ENCODE results near the gene TTC1.

TTC1 gene

DNA sequence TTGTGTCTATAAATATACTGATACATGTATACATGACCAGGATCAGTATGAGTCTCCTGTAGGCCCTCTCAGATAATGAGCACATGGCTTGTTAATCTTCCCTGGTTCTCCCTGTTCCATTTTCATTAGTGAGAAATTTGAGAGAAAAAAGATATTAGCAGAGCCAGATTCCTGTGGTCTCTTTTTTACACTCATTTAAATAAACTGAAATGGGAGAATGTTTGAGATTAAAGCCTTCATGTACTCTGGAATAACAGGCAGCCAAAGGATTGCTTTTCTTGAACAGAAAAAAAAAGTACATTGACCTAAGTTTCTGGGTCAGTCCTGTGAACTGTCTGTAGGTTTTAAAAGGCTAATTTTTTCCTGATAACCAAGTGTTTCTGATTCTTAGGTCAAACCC, 66.1 kb downstream of the TTC1 start:
- TF ChIP-seq, protein P1, sequence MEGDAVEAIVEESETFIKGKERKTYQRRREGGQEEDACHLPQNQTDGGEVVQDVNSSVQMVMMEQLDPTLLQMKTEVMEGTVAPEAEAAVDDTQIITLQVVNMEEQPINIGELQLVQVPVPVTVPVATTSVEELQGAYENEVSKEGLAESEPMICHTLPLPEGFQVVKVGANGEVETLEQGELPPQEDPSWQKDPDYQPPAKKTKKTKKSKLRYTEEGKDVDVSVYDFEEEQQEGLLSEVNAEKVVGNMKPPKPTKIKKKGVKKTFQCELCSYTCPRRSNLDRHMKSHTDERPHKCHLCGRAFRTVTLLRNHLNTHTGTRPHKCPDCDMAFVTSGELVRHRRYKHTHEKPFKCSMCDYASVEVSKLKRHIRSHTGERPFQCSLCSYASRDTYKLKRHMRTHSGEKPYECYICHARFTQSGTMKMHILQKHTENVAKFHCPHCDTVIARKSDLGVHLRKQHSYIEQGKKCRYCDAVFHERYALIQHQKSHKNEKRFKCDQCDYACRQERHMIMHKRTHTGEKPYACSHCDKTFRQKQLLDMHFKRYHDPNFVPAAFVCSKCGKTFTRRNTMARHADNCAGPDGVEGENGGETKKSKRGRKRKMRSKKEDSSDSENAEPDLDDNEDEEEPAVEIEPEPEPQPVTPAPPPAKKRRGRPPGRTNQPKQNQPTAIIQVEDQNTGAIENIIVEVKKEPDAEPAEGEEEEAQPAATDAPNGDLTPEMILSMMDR (conservative IDR thresholded peaks at IDR 0.05; ENCODE audit: low read length) = no peak
- no peak overlapping the region for H3K4me3 ChIP-seq (ENCODE audit: low read length)
- DNase-seq (ENCODE audit: low read depth) = no peak

DNA sequence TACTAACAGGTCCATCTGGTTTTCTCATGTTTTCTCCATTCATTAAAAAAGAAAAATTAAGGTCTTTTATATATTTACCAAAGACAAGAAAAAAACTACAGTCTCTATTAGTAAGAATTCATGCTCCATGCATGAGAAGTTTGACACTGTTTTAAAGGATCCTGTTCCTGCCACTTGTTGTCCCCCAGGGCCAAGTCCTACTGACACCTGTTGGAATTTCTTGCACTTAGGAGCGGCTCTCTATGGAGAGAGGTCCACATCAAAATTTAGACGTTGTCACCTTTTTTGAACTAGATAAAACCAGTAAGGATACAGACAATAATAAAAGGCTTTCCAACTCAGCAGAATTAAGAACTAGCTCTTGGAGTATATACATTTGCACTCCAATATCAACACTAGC, 68.1 kb downstream of the TTC1 start:
- DNase-seq (ENCODE audit: low read depth) = no peak
- no peak overlapping the region for H3K4me3 ChIP-seq (ENCODE audit: low read length)

DNA sequence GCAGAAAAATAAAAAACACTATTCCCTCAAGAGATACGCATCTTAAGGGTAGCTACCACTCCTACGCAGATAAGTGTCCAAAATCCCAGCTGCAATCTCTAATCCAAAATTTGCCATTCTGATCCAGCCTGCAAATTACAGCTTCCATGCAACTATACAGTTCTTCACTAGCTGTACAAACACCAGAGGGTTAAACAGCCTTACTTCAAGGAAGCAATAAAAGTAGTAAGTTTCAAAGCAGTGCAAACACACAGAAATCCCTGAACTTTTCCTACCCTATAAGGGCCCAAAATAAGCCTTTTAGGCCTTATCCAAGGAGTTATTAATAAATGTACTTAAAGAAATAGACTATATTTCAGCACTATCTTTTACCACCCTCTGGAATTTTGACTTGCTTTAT, 70.8 kb downstream of the TTC1 start:
- no peak for DNase-seq (ENCODE audit: low read depth)
- no peak overlapping the region for H3K4me3 ChIP-seq (ENCODE audit: low read length)
- TF ChIP-seq, protein P1 (conservative IDR thresholded peaks at IDR 0.05; ENCODE audit: low read length) = no peak

More for the DNA sequence above, 68.1 kb downstream of the TTC1 start:
- TF ChIP-seq, protein P1 (conservative IDR thresholded peaks at IDR 0.05; ENCODE audit: low read length) = no peak

DNA sequence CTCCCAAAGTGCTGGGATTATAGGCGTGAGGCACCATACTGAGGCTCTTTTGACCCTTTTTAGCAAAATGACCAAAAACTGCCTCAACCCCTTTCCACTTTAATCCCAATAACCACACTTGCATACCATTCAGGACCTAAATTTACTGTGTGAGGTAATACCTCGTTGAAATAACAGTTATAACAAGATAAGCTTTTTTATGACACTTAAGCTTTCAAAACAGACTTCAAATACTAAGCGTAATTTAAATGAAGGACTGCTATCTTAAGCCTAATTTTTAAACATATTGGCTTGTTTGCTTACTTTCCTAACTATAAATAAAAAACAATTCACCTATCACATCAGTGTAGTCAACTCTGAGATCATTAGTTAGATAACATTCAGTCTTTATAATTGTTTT, 72.6 kb downstream of the TTC1 start:
- DNase-seq (ENCODE audit: low read depth) = no peak
- no peak overlapping the region for H3K4me3 ChIP-seq (ENCODE audit: low read length)
- TF ChIP-seq, protein P1 (conservative IDR thresholded peaks at IDR 0.05; ENCODE audit: low read length) = no peak

DNA sequence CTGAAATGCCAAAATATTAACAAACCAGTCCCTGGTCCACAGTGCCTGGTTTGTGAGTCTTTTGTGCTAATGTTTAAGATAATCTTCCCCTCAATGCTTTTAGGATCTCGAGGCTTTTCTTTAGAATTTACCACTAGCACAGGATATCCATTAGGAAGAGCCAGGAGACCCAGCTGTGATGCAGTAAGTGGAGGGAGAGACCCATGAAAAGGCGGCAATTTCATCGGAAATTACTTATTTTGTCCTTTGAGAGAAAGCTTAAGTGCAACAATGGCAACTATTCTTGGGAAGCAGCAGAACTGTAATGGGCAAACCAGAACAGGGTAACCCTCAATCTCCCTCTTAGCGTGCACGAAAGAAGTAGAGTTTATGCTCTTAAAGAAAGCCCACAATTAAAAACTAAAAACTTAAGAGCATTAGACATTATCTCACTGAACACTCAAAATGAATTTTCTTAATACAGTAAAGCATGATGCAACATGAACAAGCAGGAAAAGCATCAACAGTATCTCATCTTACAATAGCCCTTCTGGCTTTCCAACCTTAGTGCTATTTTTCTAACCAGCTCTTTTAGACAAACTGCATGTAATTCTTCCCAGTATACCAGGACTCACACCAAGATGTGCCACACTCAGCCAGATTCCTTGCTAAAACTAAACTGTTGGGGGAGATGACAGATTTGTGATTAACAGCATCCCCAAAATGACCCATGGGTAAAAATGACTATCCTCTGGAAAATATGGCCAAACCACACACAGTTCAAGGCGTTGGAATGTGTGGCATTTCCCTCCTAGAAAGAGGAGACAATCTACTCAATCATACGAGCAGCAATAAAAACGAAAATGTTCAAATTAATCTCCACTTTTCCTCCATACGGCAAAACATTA, 73.9 kb downstream of the TTC1 start:
- H3K4me3 ChIP-seq (ENCODE audit: low read length) = peak overlapping the region; percentile 11; the same call in 1 of the 2 replicates
- TF ChIP-seq, protein P1 (conservative IDR thresholded peaks at IDR 0.05; ENCODE audit: low read length) = no peak
- DNase-seq (ENCODE audit: low read depth) = peak; percentile 91

DNA sequence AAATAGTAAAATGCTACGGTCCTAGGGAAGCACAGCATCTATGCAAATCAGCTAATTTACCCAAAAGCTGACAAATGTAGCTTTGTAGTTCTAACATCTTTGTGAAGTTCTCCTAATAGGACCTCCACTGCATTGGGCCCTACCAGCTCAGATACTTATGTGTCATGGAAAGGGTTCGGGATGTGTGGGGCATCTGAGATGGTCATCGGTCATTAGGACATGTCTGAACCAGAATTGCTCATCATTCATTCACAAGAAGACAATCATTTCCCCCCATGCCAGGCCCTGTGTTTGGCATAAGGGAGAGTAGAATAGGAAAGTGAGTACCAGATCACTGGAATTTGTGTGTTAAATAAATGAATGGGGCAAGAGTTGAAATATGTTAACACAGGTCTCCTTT, 74.6 kb downstream of the TTC1 start:
- peak; percentile 36 for DNase-seq (ENCODE audit: low read depth)

More for the DNA sequence above, 74.6 kb downstream of the TTC1 start:
- H3K4me3 ChIP-seq (ENCODE audit: low read length) = peak overlapping the region; percentile 11
- TF ChIP-seq, protein P1 (conservative IDR thresholded peaks at IDR 0.05; ENCODE audit: low read length) = no peak

All from AG10803 (cell line).